ENCODE data around the gene GRK7.

- TF ChIP-seq CTCF (IDR thresholded peaks at IDR 0.05) = no peak
- TF ChIP-seq POLR2A (IDR thresholded peaks at IDR 0.05) = no peak
These were observed 35.2 kb downstream of the GRK7 start for GRCh38 chr3:141798448-141798845.

Measured in stomach (tissue), 4 donors.